DMS53 (cell line): ENCODE measurements around the gene BAG5.

ENCODE experiments used
- DNase-seq: peaks from one replicate; lab custom pipeline; 2025; lab: John Stamatoyannopoulos, UW

BAG5 gene

GRCh38 chr14:103546652-103547454 is 15.6 kb downstream of the BAG5 start:
- peak; percentile 89 for DNase-seq

- no peak for DNase-seq
Measured at GRCh38 chr14:103545915-103546651, 16.4 kb downstream of the BAG5 start.

GRCh38 chr14:103545219-103545914 is 17.1 kb downstream of the BAG5 start:
- DNase-seq, result no peak

- no peak for DNase-seq
Measured at GRCh38 chr14:103544388-103545218, 17.9 kb downstream of the BAG5 start.

GRCh38 chr14:103543721-103544387 is 18.6 kb downstream of the BAG5 start:
- DNase-seq, result no peak

- peak; percentile 28 for DNase-seq
Measured at GRCh38 chr14:103543140-103543539, 19.3 kb downstream of the BAG5 start.

GRCh38 chr14:103542605-103543088 is 19.8 kb downstream of the BAG5 start:
- DNase-seq, result peak; percentile 90

- peak; percentile 65 for DNase-seq
Measured at GRCh38 chr14:103541709-103542604, 20.5 kb downstream of the BAG5 start.

GRCh38 chr14:103540821-103541708 is 21.4 kb downstream of the BAG5 start:
- no peak for DNase-seq

- DNase-seq, result peak; percentile 39
Measured at GRCh38 chr14:103539056-103539825, 23.2 kb downstream of the BAG5 start.

GRCh38 chr14:103538291-103539055 is 24.0 kb downstream of the BAG5 start:
- DNase-seq, result no peak

GRCh38 chr14:103537175-103537990 is 25.1 kb downstream of the BAG5 start:
- no peak for DNase-seq

GRCh38 chr14:103536693-103537092 is 25.8 kb downstream of the BAG5 start:
- DNase-seq, result no peak

- DNase-seq, result no peak
Measured at GRCh38 chr14:103535891-103536565, 26.4 kb downstream of the BAG5 start.

GRCh38 chr14:103535081-103535890 is 27.2 kb downstream of the BAG5 start:
- DNase-seq, result no peak
